Stimulated activated CD4-positive, alpha-beta T cell treated with anti-CD3 and anti-CD28 coated beads, TNF-alpha, amount 100 ng/mL, for 4 hours (primary cell): ENCODE measurements around the gene SERPINA3.
"Not testable (repeated sequence)": the region's sequence is repeated elsewhere in the genome, so short reads cannot be mapped to it uniquely, and the experiment has no call there.

Experiments used
- DNase-seq, 3 experiments: peaks; one replicate each; pipeline ENCODE4 v3.0.0-alpha.2; 2020; ENCODE audit warnings: low read depth in 3 of 3

SERPINA3 gene

DNA sequence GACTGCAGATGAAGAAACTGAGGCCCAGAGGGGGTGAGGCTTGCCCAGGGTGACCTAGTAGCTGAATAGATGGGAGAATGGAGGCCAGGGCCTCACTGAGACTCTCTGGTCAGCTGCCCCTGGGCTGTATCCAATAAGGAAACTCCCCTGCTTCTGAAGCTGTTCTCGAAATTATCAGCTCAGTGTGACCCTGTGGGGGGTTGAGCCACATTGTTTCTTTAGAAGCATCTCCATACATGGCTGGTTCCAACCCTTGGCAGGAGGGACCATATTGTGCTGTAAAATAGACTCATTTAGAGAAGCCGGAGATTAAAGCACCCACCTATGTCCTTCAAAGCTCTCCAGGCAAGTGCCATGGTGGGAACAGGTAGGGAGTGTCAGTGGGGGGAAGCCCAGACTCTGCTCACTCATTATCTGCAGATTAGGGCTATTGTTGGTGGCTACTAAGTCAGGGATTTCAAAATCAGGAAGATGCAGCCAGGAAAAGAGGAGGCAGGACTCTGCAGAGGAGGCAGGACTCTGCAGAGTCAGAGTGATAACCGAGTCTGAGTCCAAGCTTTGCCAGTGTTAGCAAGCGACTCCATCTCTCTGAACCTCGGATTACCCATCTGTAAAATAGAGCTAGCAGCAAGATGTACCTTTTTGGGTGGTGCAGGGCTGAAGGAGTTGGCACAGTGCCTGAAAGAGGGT, 27.5 kb upstream of the SERPINA3 start:
- DNase-seq: no peak

DNA sequence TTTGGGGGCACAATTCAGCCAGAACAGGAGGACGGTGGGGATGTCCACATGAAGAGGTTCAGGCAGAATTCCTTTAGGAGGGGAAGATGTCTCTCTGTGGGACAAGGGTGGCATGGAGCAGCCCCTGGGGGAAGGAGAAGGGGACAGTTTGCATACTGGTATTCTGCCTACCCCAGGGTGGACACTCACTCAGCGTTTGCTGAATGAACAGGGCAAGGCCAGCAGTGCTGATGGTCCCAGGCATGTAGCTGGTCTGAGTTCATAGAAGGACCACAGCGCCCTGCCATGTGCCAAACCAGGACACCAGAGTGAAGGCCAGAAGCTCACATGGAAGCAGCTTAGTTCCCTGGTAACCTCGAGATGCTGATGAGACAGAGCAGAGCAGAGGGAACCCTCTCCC, 25.6 kb upstream of the SERPINA3 start:
- no peak for DNase-seq

DNA sequence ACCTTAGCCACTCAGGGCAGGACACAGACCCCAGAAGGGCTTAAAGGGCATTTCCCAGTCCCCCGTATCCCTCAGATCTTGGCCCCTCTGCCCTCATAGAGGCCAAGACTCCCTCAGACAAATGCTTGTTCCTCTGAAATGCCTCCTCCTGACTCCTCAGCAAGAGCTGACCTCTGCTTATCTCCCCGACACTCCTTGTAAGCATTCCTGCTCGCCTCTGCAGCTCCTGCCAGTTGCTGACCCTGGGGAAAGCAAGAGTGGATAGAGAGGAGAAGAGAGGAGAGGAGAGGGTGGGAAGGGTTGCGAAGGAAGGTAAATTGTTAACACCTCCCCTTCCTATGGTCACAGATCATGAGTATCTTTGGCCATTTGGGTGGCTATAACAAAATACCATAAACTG, 23.9 kb upstream of the SERPINA3 start:
- no peak for DNase-seq

DNA sequence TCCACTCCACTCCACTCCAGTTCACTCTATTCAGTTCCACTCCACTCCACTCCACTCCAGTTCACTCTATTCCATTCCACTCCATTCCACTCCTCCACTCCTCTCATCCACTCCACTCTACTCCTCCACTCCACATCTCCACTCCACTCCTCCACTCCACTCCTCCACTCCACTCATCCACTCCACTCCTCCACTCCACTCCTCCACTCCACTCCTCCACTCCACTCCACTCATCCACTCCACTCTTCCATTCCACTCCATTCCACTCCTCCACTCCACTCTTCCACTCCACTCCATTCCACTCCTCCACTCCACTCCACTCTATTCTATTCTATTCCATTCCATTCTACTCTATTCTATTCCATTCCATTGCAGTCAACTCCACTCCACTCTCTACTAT, 21.1 kb upstream of the SERPINA3 start:
- DNase-seq: no peak

DNA sequence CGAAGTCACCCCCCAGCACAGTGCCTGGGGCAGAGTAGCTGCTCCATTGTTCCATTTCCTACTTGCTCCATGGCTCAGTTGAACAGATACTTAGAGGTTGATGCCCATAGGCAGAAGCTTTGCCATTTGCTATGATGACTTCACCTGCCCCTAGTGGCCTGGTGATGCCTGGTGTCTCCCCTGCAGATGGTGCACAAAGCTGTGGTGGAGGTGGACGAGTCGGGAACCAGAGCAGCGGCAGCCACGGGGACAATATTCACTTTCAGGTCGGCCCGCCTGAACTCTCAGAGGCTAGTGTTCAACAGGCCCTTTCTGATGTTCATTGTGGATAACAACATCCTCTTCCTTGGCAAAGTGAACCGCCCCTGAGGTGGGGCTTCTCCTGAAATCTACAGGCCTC, 20.3 kb upstream of the SERPINA3 start:
- DNase-seq: no peak

DNA sequence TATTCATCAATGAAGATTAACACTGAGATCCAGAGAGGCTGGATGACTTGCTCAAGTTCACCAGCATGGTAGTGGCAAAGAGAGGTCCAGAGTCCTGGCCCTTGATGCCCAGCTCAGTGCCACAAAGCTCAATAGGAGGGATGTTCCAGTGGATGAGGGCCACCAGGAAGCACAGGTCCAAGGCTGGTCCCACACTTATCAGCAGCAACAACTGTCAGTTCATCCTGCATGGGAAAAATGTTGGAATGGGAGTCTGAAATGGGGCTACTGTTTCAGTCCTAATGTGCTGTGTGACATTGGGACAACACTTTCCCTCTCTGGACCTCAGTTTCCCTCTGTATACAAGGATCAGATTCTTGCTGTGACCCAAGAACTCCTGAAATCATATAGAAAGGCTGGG, 19.7 kb upstream of the SERPINA3 start:
- DNase-seq: no peak

DNA sequence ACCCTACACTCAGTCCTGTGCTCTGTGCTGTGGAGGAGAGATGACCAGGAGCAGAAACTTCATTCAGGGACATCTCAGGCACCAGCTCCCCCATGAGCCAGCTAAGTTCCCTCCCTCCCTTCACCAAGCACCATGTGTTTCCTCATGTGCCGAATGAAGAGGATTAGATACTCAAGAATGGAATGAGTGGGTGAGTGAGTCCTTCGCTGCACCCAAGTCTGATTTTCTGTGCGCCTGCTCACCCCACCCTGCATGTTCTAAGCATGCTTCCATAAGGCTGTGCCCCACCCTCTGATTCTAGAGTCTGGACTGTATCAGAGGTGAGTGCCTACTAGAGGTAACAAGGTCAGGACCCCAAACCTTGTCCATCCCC, 18.8 kb upstream of the SERPINA3 start:
- DNase-seq: no peak

DNA sequence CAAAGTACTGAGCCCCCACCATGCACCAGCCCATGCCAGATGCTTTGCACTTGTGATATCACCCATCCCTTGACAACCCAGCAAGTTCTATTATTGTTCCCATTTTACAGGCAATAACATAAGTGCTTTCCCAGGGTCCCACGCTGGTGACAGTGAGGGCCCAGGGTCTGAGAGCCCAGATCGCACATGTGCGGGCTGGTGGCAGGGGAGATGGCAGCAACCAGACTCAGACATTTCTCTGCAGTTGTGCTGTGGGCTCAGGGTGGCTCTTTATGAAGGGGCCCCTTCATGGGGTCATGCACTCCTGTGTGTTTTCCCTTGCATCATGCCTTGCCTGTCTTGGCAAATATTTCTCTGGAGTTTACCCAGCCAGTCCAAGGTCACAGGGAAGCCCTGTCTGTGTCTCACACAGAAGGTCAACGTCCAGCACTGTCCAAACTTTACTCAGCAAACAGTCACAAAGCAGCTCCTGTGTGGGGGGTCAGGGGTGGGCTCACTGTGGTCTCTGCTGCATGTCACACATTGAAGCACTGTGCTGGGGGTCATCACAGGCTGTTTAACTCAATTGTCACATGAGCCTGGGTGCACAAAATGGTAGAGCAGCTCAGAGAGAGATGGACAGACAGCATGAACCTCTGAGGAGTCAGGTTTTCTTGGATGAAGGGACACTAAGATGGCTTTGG, 18.3 kb upstream of the SERPINA3 start:
- no peak for DNase-seq

DNA sequence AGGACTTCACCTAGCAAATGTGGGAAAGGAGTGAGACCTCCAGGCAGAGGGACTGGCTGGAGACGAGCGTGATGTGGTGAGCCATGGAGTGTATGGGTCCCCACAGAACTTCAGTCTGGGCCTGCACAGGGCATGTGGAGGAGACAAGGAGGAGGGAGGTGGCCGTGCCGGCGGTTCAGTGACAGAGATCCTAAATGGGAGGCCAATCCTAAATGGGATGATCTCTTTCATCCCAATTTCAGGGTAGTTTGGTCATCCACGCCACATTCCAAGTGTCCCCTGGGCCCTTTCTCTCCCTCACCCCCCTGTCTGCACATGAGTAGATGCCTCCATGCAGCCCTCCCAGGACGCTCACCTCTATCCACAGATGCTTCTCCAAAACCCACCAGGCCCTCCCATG, 17.8 kb upstream of the SERPINA3 start:
- no peak for DNase-seq

DNA sequence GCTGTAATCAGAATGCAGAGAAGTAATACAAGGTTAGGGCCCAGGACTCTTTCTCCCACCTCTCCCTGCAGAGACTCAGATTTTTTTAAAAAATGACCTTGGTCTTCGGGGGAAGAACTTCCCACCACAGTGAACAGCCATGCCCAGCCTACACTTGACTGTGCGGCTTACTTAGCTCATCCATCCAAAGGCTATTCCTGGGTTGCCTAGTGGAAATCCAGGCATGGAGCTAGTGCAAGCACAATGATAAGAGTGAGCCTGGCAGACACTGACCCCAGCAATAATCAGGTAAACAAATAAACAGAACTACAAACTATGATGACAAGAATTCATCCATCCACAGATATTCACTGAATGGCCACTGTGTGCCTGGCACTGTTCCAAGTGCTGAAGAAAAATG, 16.3 kb upstream of the SERPINA3 start:
- DNase-seq: no peak

DNA sequence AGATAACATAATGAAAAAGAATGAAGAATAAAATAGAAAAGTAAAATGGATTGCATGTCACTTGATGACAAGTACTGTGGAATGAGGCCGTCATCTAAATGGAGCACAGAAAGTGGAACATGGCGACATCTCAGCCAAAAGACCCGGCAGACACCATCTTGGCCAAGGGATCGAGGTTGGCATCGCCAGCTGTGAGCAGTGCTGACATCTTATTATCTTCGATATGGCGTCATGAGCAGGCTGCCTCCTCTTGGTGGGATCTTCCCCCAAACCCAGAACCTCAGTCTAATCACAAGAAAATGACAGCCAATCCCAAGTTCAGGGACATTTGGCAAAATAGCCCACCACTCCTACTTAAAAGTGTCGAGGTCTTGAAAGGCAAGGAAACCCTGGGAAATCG, 15.8 kb upstream of the SERPINA3 start:
- DNase-seq: no peak

DNA sequence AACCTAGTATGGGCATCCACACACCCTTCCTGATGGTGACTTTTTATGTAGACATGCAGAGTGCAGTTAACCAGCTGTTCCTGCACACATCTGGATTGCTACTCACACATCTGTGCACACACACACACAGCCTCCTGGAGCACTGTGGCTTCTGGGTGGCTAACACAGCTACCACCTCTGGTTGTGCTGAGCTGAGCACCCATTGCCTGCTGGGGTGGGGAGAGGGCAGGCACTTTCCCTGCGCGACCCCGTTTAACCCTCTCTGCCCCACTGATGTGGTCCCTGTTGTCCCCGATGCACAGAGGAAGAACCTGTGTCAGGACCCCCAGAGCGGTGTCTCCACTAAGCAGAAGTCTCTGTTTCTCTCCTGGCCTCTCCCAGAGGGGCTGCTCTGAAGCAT, 14.4 kb upstream of the SERPINA3 start:
- DNase-seq: no peak

DNA sequence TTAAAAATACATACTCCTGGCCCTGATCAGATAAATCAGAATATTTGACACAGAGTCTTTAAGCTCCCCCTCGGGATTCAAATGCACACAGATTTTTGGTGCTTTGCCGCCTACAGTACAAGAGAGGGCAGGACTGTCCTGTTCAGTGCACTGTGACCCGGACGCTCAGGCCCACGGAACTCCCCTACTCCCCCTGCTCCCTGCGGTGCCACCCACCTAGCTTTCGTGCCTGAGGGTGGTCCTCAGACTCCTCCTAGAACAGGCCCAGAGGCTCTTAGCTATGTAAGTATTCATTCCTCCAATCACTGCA, 13.7 kb upstream of the SERPINA3 start:
- no peak for DNase-seq

DNA sequence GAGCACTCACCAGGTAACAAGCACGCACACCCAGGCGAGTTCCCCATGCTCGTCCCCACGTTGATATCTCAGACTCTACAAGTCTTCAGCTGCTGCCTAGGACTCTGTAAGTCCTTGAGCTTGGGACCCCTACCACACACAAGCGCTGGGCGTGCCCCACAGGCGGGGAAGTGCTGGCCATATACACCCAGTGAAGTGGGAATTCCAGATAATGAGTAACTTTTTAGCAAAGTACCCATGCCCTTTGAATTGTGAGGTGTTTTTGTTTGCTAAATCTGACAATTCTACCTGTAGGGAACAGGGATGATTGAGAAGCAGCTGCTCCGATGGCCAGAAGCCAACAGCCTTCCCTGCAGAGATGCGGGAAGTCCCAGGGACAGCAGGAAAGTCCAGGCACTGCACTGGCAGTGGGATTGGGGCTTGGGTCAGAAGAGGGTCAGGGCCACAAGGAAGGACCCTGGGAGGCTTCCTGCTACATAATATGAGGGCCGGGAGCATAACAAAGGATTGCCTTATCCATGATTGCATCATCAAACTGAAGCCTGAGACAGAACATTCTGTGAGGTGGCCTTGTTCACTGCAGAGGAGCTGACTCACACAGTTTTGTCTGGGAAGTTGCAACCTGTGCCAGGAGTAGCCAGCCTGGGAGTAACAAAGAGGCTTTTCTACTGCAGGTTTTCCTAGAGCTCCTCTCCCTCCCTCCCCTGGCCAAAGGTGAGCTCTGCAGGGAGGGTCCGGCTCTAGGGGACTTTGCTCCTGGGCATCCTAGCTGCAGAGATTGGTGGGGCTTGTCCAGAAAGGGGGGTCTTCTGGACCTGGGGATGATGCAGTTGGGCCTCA, 13.2 kb upstream of the SERPINA3 start:
- no peak for DNase-seq

DNA sequence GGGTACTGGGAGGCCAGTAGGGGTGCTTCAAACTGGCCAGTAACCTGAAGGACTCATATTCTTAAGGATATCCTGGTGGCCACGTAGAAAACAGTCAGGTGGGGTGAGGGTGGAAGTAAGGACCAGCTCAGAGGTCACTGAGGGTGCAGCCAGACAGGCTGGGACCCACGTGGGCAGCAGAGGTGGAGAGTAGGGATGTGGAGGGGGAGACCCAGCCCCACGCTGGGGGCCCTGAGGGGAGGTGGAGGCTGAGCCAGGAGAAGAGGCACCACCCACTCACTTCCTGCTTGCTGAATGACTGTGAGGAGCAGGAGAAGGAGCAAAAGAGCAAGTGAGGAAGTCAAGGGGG, 12.6 kb upstream of the SERPINA3 start:
- DNase-seq: no peak

DNA sequence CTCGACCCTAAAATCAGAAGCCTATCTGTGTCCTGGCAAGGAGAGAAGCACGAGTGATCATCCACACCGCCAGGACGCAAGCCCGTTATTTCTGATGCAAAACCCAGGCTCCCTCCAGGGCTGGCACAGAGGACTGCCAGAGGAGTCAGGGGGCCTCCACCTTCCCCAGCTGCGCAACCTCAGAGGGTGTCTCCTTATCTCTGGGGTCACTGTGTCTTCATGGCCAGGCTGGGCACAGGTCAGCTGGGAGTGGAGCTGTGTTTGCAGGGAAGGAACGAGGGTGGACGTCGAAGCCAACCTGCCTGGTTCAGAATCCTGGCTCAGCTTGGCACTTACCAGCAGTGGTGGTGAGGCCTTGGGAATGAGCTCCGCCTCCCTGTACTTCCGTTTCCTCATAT, 12.0 kb upstream of the SERPINA3 start:
- DNase-seq: no peak

DNA sequence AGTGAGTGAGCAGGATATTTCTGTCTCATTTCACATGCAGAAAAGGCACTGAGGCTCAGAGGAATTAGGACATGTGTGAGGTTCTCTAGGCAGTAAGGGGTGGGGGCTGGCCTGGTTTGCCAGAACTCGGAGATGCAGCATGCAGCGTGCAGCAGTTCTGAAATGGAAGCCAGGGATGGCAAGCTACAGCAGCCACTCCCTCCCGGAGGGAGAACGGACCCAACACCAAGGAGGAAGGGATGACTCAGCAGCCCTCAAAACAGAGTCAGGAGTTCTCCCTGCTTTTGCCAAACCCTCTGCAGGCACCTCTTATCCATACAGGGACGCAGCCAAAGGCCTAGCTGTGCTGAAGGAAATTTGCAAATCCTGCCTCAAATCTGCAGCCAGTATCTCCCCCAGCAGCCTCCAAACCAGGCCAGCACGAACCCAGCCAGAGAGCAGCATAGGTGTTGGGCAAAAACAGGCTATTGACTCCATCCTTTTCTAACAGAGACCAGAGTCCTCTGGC, 10.3 kb upstream of the SERPINA3 start:
- DNase-seq: no peak

DNA sequence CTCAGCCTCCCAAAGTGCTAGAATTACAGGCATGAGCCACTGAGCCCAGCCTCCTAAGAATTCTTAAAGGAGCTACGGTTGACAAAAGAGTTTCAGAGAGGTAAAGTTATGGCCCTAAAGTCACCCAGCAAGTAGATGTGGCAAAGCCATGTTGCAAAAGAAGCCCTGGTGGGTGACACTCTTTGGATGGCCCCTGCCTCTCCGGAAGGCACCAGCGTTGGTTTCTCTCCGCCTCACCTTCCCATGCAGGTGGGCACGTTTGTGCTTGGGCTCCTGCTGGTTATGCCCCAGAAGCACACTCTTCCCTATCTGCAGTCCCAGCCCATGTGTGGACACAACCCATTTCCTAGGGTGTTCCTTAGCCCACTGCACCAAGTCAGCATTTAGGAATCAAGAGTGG, 9.5 kb upstream of the SERPINA3 start:
- DNase-seq: no peak

DNA sequence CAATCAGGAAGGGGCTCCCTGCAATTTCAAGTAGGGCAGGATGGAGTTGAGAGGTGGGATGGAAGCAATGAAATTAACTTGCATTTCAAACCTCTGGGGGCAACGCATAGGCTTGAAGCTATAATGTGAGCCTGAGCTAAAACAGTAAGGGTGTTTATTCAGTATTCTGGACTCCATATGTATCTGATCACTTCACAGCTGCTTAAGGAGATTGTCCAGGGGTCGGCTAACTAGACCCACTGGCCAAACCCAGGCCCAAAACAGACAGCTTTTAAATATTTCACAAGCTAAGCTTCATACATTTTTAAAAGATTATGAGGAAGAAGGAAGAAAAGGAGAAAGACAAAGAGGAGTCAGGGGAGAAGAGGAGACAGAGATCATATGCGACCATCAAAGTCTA, 6.8 kb upstream of the SERPINA3 start:
- DNase-seq: no peak

DNA sequence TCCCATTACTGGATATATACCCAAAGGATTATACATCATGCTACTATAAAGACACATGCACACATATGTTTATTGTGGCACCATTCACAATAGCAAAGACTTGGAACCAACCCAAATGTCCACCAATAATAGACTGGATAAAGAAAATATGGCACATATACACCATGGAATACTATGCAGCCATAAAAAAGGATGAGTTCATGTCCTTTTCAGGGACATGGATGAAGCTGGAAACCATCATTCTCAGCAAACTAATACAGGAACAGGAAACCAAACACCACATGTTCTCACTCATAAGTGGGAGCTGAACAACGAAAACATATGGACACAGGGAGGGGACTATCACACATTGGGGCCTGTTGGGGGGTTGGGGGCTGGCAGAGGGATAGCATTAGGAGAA, 3.2 kb upstream of the SERPINA3 start:
- DNase-seq: not testable (repeated sequence)

DNA sequence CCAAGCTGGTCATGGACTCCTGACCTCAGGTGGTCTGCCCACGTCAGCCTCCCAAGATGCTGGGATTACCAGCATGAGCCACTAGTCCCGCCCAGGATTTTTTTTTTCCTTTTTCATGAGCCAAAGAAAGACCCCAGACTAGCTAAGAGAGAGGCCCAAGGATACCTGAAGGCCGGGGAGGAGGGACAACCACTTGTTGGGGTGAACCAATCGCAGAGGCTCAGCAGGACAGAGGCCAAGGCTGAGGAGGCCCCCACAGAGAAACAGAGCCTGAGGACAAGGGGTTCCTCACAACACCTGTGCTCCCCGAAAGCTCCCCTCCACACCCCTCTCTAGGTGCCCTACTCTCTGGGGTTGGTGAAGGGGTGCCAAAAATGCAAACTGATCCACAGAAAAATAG, 1.0 kb upstream of the SERPINA3 start:
- DNase-seq: no peak

DNA sequence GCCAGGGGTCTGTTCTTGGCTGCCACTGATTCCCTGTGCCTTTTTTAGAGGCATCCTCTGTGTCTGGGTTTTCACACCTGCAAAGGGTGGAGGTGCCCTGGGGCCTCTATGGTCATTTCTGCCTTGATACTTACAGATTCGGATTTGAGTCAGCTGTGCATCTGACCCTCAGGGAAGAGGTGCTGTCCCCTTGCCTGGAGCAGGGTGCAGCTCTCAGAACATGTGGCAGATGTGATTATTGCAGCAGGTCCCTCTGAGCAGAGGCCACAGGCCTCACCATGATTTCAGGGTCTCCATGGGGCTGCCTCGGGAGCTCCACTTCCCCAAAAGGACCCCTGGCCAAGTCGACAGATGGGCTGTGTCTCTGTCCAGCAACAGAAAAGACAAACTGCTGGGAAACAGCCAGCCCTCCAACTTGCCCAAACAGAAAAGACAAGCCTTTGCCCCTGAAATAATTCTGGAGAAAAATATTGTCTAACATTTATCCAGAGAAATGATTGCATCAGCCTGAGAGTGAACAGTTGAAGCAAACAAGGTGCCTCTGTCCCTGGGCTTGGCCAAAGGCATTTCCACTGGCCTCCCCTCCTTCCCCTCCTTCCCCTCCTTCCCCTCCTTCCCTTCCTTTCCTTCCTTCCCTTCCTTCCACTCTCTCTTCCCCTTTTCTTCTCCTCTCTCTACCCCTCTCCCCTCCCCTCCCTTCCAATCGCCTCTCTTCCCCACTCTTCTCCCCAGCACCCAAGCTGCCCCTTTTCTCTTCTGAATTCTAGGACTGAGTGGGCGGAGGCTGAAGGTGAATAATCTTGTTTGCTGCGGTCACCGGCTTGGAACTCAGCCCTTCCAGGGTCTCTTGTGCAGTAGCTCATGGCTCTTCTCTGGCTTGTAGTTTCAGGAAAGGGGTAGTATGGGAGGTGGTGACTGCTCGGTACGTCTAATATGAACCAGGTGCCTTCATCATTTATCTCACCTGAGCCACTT, 676 bp downstream of the SERPINA3 start:
- no peak for DNase-seq
